ENCODE results near the gene ARHGAP32.

GRCh38 chr11:128943428-128943976 is 248.6 kb downstream of the ARHGAP32 start:
- TF ChIP-seq CTCF (IDR thresholded peaks at IDR 0.05) (no peak), POLR2A (IDR thresholded peaks at IDR 0.05) (no peak)
